ENCODE results near the gene GPSM1. TPM values are rescaled to one million over a fixed set of nuclear protein-coding genes. Genes with fewer than 3 reads are reported as not detected.

GPSM1 gene
- total RNA-seq, 1 donor from 2014 or later, result 140 TPM

DNA sequence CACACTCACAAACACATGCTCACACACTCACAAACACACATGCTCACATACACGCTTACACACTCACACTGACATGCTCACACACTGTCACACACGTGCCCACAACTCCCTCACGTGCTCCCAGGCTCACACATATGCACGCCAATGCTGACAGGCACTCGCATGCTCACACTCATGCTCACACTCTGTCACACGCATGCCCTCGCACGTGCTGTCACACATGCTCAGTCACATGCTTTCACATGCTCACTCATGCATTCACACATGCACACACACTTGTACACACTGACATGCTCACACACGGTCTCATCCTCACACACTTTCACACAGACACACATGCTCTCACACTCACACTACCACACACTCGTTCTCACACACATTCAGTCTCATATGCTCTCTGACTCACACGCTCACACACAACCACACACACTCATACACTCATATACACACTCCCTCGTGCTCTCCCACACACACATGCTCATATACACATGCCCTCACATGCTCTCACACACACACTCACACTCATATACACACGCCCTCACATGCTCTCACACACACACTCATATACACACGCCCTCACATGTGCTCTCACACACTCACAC is 33.8 kb upstream of the GPSM1 start:
- TF ChIP-seq, protein P1, sequence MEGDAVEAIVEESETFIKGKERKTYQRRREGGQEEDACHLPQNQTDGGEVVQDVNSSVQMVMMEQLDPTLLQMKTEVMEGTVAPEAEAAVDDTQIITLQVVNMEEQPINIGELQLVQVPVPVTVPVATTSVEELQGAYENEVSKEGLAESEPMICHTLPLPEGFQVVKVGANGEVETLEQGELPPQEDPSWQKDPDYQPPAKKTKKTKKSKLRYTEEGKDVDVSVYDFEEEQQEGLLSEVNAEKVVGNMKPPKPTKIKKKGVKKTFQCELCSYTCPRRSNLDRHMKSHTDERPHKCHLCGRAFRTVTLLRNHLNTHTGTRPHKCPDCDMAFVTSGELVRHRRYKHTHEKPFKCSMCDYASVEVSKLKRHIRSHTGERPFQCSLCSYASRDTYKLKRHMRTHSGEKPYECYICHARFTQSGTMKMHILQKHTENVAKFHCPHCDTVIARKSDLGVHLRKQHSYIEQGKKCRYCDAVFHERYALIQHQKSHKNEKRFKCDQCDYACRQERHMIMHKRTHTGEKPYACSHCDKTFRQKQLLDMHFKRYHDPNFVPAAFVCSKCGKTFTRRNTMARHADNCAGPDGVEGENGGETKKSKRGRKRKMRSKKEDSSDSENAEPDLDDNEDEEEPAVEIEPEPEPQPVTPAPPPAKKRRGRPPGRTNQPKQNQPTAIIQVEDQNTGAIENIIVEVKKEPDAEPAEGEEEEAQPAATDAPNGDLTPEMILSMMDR (IDR thresholded peaks at IDR 0.05; ENCODE audit: partially characterized antibody, unreplicated experiment), result no peak
- H3K27ac Mint-ChIP-seq (ENCODE audit: unreplicated experiment), result no peak overlapping the region
- no peak overlapping the region for H3K4me3 Mint-ChIP-seq (ENCODE audit: unreplicated experiment)
- DNase-seq, result no peak
- H3K27me3 Mint-ChIP-seq (ENCODE audit: unreplicated experiment), result peaks cover 1% of the 10 kb centered on the region
- H3K9me3 Mint-ChIP-seq (ENCODE audit: unreplicated experiment), result no peaks in the 10 kb centered on the region
- H3K4me1 Mint-ChIP-seq (ENCODE audit: low read depth, unreplicated experiment), result no peaks in the 10 kb centered on the region
- no peaks in the 10 kb centered on the region for H3K36me3 Mint-ChIP-seq (ENCODE audit: unreplicated experiment)

DNA sequence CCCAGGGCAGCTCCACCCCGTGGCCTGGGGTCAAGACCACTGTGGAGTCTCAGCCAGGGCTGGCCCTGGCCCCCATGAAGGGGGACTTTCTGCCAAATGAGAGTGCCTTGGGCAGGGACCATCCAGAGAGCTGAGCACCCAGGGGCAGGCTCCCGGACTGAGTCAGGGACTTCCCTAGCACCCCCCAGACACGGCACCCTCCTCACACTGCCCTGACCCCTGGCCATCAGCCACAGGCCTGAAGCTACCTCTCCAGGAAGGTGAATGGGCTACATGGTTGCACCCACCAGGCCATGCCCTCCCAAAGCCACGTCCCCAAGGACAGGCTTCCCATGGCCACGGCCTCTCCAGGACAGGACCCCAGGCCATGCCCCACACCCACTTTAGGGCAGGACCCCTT is 32.9 kb upstream of the GPSM1 start:
- no peak for DNase-seq
- Mint-ChIP-seq H3K4me3 (ENCODE audit: unreplicated experiment) (no peak overlapping the region), H3K27me3 (ENCODE audit: unreplicated experiment) (peaks cover 4% of the 10 kb centered on the region), H3K4me1 (ENCODE audit: low read depth, unreplicated experiment) (no peaks in the 10 kb centered on the region), H3K27ac (ENCODE audit: unreplicated experiment) (no peak overlapping the region), H3K36me3 (ENCODE audit: unreplicated experiment) (no peaks in the 10 kb centered on the region), H3K9me3 (ENCODE audit: unreplicated experiment) (no peaks in the 10 kb centered on the region)
- TF ChIP-seq, protein P1 (IDR thresholded peaks at IDR 0.05; ENCODE audit: partially characterized antibody, unreplicated experiment), result no peak

DNA sequence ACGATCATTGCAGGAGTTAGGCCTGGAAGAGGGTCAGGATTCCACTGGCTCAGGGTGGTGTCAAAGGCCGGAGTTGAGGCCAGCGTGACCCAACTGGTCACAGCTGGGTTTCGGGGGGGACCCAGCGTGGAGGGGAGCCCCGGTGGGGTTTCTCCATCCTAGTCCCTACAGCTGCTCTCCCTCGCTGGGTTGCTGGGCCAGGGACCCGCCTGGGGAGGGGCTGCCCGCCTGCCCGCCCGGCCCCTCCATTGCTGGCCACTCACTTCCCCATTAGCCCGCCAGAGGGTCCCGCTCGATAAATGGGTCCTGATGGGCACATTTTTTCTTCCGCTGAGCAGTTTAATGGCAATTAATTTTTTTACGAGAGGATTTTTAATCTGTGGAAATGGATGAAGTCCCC is 32.3 kb upstream of the GPSM1 start:
- TF ChIP-seq, protein P1 (IDR thresholded peaks at IDR 0.05; ENCODE audit: partially characterized antibody, unreplicated experiment), result no peak
- H3K36me3 Mint-ChIP-seq (ENCODE audit: unreplicated experiment), result no peaks in the 10 kb centered on the region
- no peak overlapping the region for H3K27ac Mint-ChIP-seq (ENCODE audit: unreplicated experiment)
- H3K27me3 Mint-ChIP-seq (ENCODE audit: unreplicated experiment), result peaks cover 4% of the 10 kb centered on the region
- no peaks in the 10 kb centered on the region for H3K9me3 Mint-ChIP-seq (ENCODE audit: unreplicated experiment)
- no peak for DNase-seq
- H3K4me3 Mint-ChIP-seq (ENCODE audit: unreplicated experiment), result no peak overlapping the region
- no peaks in the 10 kb centered on the region for H3K4me1 Mint-ChIP-seq (ENCODE audit: low read depth, unreplicated experiment)

DNA sequence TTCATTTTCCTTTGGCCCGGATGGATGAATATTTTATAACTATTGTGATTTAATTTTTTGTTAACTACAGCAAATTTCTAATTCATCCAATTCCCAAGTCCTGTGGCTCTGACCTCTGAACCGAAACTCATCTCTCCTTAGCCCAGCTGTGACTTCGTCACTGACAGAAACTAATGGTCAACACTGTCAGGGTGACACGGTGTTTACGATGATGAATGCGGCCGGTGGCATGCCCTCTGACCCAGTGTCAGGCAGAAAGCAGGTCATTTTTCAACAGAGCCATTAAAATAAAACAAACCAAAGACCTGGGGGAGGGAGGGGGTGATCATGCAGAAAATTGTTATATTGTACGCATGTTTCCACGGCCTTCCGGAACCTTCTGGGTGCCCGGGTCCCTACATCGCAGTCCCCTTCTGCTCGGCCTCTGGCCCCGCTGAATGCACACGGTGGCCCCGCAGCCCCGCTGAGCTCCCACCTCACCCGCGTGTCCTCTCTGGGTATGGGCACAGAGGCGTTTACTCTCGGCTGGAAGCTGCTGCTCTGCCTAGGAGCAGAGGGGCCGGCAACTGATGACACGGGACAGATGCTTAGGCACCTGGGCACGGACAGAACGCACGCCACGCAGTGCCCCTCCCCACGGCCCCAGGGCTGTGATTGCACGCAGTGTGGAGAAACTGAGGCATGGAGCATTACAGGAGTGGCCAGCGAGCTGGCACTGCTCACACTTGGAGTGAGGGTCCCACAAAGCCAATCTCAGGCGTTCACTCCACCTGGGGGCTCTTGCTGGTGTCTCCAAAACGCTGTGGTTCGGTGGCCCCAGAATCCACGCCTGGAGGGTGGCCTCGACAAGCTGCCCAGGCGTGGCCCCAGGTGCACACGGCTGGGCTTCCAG is 31.6 kb upstream of the GPSM1 start:
- peaks cover 4% of the 10 kb centered on the region for H3K27me3 Mint-ChIP-seq (ENCODE audit: unreplicated experiment)
- DNase-seq, result no peak
- no peaks in the 10 kb centered on the region for H3K9me3 Mint-ChIP-seq (ENCODE audit: unreplicated experiment)
- H3K27ac Mint-ChIP-seq (ENCODE audit: unreplicated experiment), result no peak overlapping the region
- H3K4me3 Mint-ChIP-seq (ENCODE audit: unreplicated experiment), result no peak overlapping the region
- TF ChIP-seq, protein P1 (IDR thresholded peaks at IDR 0.05; ENCODE audit: partially characterized antibody, unreplicated experiment), result no peak
- H3K36me3 Mint-ChIP-seq (ENCODE audit: unreplicated experiment), result no peaks in the 10 kb centered on the region
- no peaks in the 10 kb centered on the region for H3K4me1 Mint-ChIP-seq (ENCODE audit: low read depth, unreplicated experiment)
